GM12874 (cell line): ENCODE data around the gene ARMH1.

Experiments
- CTCF ChIP-seq: IDR thresholded peaks from 2 replicates; pipeline ENCODE4 v1.5.1; 2011; ENCODE audit warnings: low read depth, mild to moderate bottlenecking, control low read depth, low read length, moderate library complexity; ENCODE audit not compliant: insufficient read depth

ARMH1 gene

GRCh38 chr1:44640200-44640853 lies 34.2 kb upstream of the ARMH1 start:
- no peak for TF ChIP-seq CTCF

- no peak for TF ChIP-seq CTCF
Observed at GRCh38 chr1:44641126-44642102, 33.1 kb upstream of the ARMH1 start.

GRCh38 chr1:44642255-44642654 lies 32.3 kb upstream of the ARMH1 start:
- TF ChIP-seq CTCF = no peak

- TF ChIP-seq CTCF = no peak
Observed at GRCh38 chr1:44642925-44643324, 31.6 kb upstream of the ARMH1 start.

- no peak for TF ChIP-seq CTCF
Observed at GRCh38 chr1:44643721-44644334, 30.7 kb upstream of the ARMH1 start.

GRCh38 chr1:44644806-44645205 lies 29.7 kb upstream of the ARMH1 start:
- TF ChIP-seq CTCF = no peak
